NCI-H1436 (cell line): Measurements from ENCODE around the gene OSBP2.
"Not testable (repeated sequence)": the region's sequence is repeated elsewhere in the genome, so short reads cannot be mapped to it uniquely, and the experiment has no call there.

Source experiments
- DNase-seq: peaks from one replicate; lab custom pipeline; 2025; lab: John Stamatoyannopoulos, UW

The OSBP2 gene

DNA sequence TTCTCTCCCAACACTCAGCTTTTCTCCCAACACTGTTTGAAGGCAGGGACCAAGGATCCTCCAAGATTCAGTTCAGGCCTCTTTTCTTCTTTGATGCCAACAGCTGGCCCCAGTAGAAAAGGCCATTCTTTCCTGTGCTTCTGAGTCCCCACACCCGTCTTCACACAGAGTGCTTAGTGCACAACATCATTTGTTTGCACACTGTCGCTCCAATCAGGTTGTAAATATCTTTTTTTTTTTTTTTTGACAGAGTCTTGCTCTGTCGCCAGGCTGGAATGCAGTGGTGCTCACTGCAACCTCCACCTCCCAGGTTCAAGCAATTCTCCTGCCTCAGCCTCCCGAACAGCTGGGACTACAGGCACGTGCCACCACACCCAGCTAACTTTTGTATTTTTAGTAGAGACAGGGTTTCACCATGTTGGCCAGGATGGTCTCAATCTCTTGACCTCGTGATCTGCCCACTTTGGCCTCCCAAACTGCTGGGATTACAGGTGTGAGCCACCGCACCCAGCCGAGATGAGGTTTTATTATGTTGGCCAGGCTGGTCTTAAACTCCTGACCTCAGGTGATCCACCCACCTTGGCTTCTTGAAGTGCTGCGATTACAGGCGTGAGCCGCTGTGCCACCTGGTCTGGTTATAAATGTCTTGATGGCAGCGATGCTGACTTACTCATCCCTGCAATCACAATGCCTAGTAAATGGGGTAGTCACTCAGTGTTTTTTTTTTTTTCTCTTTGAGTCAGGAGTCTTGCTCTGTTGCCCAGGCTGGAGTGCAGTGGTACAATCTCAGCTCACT lies 14.6 kb upstream of the OSBP2 start:
- DNase-seq: not testable (repeated sequence)

DNA sequence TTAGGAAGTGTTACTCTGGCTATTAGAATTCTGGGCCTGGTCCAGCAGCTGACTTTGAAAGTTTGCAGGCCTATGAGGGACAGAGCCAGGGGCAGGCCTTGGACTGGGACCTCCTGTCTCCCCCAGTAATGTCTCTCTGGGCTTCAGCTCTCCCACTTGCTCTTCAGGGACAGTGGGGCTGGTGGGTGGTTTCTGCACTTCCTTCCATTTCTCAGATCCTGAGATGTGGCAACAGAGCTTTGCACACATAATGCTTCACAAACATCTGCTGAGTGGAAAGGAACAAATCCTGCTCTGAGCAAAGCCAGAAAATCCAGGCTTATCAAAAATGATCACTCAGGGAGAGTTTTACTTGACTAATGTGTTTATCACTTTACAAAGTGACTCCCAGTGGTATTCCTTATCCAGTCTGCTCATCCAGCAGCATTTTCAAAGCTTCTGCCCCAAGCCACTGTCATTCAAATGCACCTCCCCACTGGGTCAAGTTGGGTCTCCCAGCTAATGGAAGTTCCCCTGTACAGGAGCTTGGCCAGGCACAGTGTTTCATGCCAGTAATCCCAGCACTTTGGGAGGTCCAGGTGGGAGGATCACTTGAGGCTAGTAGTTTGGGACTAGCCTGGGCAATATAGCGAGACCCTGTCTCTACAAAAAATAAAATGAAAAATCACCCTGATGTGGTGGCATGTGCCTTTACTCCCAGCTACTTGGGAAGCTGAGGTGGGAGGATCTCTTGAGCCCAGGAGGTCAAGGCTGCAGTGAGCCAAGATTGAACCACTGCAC lies 13.5 kb upstream of the OSBP2 start:
- DNase-seq: no peak

DNA sequence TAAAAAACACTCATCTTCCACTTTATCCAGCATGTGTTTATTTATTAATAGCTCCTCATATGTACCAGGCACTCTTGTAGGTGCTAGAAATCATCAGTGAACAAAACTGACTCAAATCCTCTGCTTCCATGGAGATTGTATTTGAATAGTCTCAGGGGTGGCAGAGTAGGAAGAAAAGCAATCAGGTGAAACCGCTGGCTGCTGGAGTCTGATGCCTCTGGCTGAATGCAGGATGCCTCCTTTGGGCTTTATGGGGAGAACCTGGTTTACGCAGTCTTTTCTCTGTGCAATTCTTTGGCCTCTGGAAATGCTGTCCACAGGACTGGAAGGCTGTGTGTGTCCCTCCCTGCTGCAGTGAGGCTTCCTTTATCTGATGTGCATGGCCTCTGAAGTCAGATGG lies 12.8 kb upstream of the OSBP2 start:
- no peak for DNase-seq

DNA sequence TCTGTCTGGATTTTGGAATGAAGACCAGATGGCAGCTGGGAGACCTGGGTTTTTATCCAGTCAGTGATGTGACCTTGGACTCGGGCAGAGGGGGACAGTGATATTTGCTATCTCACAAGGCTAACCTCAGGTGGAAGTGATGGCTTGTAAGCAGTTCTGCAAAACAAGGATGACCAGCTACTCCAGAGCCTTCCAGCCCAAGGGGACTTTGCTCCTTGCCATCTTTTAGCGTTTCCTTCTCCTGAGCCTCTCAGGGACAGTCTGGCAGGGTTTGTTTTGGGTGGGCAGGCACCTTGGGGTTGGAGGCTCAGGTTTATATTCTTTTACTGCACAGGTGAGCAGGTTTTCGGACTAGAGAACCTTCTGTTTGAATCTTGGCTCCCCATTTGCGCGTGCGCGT lies 9.5 kb upstream of the OSBP2 start:
- DNase-seq: no peak

DNA sequence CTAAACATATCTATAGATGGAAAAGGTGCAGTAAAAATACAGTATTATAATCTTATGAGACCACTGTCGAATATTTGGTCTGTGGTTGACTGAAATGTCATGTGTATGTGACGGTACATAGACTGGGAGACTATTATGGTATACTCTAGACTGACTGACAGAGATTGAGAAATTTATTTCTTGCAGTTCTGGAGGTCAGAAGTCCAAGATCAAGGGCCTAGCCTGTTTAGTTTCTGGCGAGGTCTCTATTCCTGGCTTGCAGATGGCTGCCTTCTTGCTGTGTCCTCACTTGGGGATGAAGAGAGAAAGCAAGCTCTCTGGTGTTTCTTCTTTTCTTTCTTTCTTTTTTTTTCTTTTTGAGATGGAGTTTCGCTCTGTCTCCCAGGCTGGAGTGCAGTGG lies 7.3 kb upstream of the OSBP2 start:
- no peak for DNase-seq

DNA sequence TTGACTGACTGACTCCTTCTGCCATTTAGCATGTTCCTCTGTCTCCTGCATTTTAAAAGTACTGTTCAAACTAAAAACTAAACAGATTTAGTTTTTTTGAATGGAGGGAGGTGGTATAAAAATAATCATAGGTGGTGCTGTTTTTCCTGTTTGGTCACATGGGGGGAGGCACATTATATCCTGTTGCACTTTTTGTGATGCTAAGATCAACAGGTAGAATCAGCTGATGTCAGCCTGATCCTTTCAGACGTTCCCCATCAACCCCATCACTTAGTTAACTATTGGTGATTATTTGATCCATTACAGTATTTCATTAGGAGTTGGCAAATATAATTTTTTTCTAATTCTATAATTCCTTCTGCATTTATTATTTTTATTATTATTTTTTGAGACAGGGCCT lies 5.1 kb upstream of the OSBP2 start:
- DNase-seq: no peak

DNA sequence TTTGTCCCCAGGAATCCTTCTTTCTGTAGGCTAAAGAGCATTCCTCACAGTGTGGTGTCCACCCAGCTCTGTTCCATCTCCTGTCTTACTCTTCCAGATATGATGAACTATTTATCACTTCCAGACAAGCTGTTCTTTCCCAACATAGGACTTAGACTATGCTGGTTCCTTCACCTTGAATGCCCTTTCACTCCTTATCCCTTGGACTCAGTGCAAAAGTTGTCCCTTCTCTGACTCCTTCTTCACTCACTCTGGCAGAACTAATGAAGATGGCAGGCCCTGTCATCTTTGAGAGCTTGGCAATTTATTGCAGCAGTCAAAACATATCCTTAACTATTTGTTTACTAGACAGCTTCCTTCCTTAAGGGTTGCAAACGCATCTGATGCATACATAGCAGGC lies 3.5 kb upstream of the OSBP2 start:
- no peak for DNase-seq

DNA sequence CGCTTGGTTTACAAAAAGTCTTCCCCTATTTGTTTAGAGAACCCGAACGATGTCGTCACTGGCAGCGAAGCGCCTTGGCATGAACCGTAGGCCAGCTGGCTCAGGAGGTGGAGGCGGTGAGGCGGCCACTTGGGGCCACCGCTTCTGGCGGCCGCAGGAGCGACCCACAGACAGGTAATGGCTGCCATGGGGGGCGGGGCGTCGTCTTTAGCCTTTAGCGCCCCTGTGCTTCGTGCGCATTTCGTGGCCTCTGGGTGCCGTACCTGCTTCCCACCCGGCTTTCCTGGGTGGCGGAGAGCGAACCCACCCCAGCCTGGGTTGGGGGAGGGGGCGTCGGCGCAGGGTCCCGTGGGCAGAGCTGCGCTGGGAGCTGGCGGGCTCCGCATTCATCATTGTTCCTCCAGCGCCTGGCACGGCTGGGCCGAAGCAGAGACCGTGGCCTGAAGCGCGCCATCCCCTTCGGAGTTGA lies 469 bp upstream of the OSBP2 start:
- DNase-seq: peak; percentile 59

DNA sequence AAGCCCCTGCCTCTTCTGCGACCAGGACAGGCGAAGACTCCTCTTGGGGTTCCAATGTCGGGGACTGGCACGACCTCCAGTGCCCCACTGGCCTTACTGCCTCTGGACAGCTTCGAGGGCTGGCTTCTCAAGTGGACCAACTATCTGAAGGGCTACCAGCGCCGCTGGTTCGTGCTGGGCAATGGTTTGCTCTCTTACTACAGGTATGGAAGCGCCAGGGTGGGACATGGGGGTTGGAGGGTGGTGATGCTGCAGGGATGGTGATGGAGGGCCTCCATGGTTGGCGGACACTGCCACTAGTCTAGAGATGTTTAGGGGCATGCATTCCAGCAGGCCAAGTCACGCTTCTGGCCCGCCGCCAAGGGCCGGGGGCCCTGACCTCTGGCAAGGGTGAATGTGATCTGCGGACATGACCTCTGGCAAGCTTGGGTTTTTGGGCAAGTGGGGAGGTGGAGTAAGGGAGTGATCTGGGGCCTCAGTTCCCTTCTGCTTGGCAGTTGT lies 727 bp downstream of the OSBP2 start:
- no peak for DNase-seq

DNA sequence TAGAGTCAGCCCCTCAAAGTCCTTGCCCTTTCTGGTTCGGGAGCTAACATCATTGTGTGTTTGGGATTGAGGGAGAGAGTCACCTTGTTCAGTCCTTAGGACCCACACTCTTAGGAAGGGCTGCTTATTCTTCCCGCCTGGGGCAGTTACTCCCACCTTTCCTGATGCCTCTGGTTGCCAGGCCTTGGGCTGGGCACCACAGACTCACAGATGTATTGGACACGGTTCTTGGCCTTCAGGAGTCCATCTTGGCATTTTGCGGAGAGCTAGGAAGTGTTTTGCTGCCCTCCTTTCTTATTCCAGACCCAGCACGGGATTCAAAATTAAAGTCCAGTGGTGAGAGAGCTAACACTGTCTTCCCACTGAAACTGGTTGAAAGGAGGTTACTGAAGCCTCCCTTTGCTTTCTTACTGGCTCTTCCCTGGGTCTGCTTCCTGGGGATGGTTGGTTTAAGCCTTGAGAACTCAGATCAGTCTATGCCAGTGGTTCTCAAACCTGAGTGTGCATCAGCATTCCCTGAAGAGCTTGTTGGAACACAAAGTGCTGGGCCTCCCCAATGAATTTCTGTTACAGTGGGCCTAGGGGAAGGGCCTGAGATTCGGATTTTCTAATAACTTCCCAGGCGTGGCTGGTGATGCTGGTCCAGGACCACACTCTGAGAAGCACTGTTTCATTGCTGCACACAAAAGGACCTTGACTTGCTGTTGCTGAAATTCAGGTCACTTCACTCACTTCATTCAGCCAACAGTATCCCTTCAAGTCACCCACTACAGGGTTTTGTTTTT lies 1.4 kb downstream of the OSBP2 start:
- no peak for DNase-seq

DNA sequence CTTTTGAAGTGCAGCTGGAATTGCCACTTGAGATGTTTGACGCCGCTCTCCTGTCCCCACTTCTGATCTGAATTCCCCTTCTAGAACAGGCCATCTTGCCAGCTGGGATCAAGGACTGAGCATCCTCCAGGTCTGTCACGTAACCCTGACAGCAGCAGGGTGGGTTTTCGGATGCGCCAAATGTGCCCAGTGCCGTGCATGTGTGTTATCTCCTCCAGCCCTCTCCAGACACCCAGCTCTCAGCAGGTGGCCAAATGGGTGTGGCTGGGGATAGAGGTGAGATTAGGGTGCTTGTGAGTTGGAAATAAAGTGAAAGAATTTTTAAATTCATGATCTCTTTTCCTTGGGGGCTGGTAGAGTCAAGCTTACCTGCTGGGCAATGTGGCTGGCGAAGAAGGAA lies 3.3 kb downstream of the OSBP2 start:
- no peak for DNase-seq

DNA sequence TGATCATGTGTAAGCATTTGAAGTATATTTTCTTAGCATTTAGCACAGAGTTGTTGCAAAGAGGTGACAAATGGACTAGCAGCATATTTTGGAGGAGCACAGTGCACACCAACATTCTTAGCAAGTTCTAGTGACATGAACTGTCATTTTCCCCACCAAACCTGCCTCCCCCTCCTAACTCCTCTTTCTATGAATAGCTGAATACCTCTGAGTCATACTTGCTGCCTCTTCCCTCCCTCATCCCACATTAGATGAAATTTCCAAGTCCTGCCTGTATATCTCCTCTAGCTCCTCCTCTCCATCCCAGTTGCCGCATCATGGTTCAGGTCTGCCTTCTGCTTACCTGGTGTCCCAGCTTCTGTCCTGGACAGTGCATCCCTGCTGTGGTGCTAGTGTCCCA lies 7.2 kb downstream of the OSBP2 start:
- DNase-seq: no peak

DNA sequence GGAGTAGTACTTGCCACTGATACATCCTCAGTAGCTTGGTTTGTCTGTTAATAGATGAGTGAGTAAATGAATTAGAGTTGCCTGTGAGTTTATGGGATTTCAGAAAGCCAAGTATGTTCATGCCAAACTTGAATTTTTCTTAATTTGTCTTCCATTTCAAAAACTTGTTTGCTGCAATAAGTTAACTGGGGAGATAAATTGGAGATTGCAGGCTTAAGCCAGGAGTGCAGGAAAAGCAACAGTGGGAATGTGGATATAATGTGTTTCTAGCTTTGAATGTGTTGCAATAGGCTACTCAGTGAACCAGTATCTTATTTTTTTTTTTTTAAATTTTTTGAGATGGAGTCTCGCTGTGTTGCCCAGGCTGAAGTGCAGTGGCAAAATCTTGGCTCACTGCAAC lies 8.2 kb downstream of the OSBP2 start:
- no peak for DNase-seq

DNA sequence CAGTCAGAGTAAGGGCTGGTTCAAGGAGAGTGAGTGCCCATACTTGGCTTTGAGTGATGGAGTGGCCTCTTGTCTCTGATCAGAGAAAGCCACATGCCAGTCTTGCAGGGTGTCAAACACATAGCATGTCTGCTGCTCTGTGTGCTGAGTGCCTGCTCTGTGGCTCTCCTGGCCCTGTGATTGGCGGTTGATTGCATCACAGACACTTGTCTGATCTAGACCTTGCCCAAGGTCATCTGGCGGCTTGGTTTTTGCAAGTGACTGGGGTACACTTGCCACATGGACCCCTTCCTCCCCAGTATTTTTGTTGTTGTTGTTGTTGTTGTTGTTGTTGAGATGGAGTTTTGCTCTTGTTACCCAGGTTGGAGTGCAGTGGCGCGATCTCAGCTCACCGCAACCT lies 10.3 kb downstream of the OSBP2 start:
- no peak for DNase-seq

DNA sequence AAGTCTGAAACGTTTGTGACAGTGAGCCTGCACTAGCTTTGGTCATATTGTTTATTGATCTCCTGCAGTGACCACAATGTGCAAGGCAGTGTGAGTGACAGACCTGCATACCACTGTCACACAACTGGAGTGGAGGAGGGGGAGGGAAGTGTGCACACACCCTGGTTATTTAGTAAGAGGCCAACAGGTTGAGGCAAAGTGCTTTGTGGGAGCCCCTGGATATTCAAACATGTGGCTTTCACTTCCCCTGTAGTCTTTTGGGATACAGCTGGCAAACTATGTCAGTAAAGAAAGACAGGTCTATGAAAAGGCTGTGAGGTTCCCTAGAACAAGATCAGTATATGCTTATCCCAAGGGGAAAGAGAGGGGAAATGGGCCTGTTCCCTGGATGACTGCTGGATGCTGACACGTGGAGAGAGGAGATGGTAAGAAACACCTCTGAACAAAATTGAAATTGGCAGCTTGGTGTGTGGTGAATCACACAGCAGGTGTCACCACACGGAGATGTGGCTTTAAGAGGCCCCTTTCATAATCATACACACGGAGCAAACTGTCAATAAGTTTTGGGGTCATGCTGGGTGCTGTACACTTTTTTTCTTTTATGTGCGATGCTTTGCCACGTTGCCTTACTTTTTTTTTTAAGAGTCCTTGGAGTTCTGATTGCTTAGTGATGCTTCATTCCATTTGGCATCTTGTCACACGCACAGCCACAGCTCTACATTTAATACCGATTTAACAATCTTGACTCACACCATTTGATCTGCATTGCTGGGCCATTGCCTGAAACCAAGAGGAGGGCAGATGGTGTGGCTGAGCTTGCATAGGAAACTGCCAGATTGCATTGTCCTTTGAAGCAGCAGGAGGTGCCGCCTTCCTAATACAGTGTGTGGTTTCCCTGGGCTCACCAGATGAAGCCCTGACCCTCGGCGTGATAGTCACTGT lies 11.3 kb downstream of the OSBP2 start:
- DNase-seq: no peak

DNA sequence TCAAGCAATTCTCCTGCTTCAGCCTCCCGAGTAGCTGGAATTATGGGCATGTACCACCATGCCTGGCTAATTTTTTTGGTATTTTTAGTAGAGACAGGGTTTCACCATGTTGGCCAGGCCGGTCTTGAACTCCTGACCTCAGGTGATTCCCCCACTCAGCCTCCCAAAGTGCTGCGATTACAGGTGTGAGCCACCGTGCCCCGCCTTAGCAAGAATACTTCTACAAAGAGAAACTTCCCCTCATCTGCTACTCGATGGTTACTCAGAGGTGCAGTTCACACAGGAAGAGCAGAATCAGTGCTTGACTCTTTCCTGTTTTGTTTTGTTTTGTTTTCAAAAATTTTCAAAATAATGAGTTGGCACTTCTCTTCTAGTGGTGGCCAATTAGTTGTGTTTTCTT lies 15.3 kb downstream of the OSBP2 start:
- DNase-seq: not testable (repeated sequence)

DNA sequence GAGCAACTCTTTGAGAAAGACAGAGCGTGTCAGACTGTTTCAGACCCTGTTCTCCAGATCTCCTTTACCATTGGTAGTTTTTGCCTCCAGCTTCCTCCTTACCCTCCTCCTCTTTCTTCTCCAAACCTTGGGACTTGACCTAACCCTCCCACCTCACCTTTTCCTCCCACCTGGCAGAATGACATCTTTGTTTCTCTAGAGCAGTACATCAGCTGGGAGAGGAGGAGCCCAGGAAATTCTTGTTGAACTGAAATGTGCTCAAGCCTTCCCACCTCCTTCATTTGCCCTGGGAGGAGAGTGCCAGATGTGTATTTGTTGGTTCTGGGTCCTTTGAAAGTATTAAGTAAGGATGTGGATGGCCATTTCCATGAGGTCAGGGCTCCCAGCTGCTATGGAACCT lies 17.4 kb downstream of the OSBP2 start:
- no peak for DNase-seq

DNA sequence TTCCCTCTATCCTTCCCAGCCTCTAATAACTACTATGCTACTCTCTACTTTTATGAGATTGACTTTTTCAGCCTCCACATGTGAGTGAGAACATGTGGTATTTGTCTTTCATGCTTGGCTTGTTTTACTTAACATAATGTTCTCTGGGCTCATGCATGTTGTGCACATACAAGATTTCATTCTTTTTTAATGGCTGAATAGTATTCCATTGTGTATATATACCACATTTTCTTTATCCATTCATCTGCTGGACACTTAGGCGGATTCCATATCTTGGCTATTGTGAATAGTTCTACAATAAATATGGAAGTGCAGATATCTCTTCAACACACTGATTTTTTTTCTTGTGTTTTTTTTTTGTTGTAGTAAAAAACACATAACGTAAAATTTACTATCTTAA lies 19.4 kb downstream of the OSBP2 start:
- DNase-seq: no peak

DNA sequence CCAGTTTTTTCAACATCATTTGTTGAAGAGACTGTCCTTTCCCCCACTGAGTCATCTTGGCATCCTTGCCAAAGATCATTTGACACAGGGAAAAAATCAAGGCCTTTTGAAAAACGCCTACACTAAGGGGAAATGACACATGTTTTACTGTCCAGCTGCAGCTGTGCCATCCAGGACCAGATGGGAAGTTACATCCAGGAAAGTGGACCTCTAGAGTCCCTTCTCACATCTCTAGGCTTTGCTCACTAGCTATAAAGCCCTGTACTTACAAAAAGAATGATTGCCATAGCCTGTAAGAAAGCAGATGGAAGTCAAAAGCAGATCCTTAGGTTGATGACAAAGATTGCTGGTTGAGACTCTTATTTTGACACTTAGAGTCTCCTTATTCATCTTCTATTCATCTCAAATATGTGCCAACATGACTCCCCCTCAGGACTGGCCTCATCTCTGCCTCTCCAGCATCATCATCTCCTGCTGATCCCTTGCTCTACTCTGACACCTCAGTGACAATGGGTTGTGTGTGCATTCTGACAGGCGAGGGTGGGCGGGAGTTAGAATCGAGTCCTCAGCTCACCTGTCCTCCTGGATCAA lies 22.8 kb downstream of the OSBP2 start:
- DNase-seq: no peak

DNA sequence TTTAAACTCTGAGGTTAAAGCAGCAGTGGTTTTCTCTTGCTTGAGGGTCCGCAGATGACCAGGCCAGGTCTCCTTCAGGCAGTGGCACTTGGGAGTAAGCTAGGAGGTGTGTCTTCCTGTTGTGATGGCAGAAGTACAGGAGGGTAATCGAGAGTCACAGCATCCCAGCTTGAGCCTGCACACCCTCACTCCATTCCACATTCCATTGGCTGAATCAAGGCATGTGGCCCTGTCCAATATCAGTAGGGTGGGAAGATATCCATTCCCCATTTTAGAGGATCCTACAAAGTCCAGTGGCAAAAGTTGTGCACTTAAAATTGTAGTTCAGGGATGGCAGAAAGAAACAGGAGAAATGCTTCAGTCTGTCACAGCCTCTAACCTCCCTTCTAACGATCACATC lies 23.3 kb downstream of the OSBP2 start:
- no peak for DNase-seq

DNA sequence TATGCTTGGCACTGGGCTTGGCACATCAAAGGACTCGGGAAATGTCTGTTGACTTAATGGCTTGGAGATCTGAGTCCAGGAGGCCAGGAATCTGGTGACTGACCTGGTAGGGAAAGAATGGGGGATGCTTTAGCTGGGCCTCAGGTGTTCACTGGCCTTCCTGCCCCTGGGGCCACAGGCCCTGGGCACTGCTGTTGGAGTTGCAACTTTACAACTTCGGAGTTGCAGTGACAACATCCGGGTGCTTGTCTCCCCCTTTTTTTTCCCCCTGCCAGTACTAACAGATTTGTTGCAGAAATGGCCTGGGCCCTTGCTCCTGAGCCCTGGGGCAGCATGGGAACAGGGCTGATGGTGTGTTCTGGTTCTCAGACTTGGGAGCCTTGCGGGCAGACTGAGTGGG lies 23.8 kb downstream of the OSBP2 start:
- no peak for DNase-seq
